ENCODE results near the gene EXOC4. TPM values are rescaled to one million over a fixed set of nuclear protein-coding genes. Genes with fewer than 3 reads are reported as not detected.

EXOC4 gene
- total and polyA plus RNA-seq, 9 donors = 26.8 to 80.5 (median 70.7) TPM

GRCh38 chr7:134098072-134098471 is 845.2 kb downstream of the EXOC4 start:
- TF ChIP-seq POLR2A (IDR thresholded peaks at IDR 0.05) = no peak
- no peak for TF ChIP-seq CTCF (IDR thresholded peaks at IDR 0.05)
- no peak for TF ChIP-seq EP300 (IDR thresholded peaks at IDR 0.05)
- no peak overlapping the region for H3K27ac ChIP-seq
- 88 to 91% (median 90%) methylated on average over 4 of the region's 4 CpGs for WGBS, 3 donors
- intact Hi-C loops (cut with DNase I) = loop anchor here in 1 of 4 donors (2.0 kb wide), 1 partner anchor 17 kb away; no protein-coding TSS in a partner anchor
- H3K9me3 ChIP-seq = no peaks in the 10 kb centered on the region
- no peak for DNase-seq
- no peaks in the 10 kb centered on the region for H3K36me3 ChIP-seq
- no peaks in the 10 kb centered on the region for H3K4me1 ChIP-seq (ENCODE audit: insufficient read depth)
- H3K4me3 ChIP-seq = no peak overlapping the region
- H3K27me3 ChIP-seq = no peaks in the 10 kb centered on the region

GRCh38 chr7:134101716-134102115 is 848.8 kb downstream of the EXOC4 start:
- intact Hi-C loops (cut with DNase I) = no loop called here
- 2 to 6% (median 2%) methylated on average over 3 of the region's 3 CpGs for whole genome bisulfite sequencing, 3 donors
- H3K9me3 ChIP-seq = no peaks in the 10 kb centered on the region

GRCh38 chr7:134104166-134104565 is 851.3 kb downstream of the EXOC4 start:
- Histone ChIP-seq H3K4me3 (no peak overlapping the region), H3K27me3 (no peaks in the 10 kb centered on the region), H3K4me1 (ENCODE audit: insufficient read depth) (no peaks in the 10 kb centered on the region), H3K9me3 (no peaks in the 10 kb centered on the region), H3K27ac (no peak overlapping the region), H3K36me3 (no peaks in the 10 kb centered on the region)
- TF ChIP-seq EP300 (IDR thresholded peaks at IDR 0.05) = no peak
- no peak for TF ChIP-seq CTCF (IDR thresholded peaks at IDR 0.05)
- TF ChIP-seq POLR2A (IDR thresholded peaks at IDR 0.05) = no peak
- DNase-seq = no peak
- intact Hi-C loops (cut with DNase I) = no loop called here
- 95 to 97% (median 97%) methylated on average over 4 of the region's 4 CpGs for WGBS, 3 donors

More at GRCh38 chr7:134101716-134102115, 848.8 kb downstream of the EXOC4 start:
- DNase-seq = no peak
- H3K4me1 ChIP-seq (ENCODE audit: insufficient read depth) = no peaks in the 10 kb centered on the region
- TF ChIP-seq POLR2A (IDR thresholded peaks at IDR 0.05) (no peak), EP300 (IDR thresholded peaks at IDR 0.05) (no peak), CTCF (IDR thresholded peaks at IDR 0.05) (no peak)
- no peak overlapping the region for H3K4me3 ChIP-seq
- no peaks in the 10 kb centered on the region for H3K27me3 ChIP-seq
- no peaks in the 10 kb centered on the region for H3K36me3 ChIP-seq
- no peak overlapping the region for H3K27ac ChIP-seq

GRCh38 chr7:134105841-134106240 is 853.0 kb downstream of the EXOC4 start:
- 75 to 88% (median 83%) methylated on average over 5 of the region's 5 CpGs for WGBS, 3 donors
- Histone ChIP-seq H3K9me3 (no peaks in the 10 kb centered on the region), H3K27ac (no peak overlapping the region), H3K27me3 (no peaks in the 10 kb centered on the region), H3K4me1 (ENCODE audit: insufficient read depth) (no peaks in the 10 kb centered on the region), H3K4me3 (no peak overlapping the region), H3K36me3 (no peaks in the 10 kb centered on the region)
- TF ChIP-seq CTCF (IDR thresholded peaks at IDR 0.05) (no peak), EP300 (IDR thresholded peaks at IDR 0.05) (no peak), POLR2A (IDR thresholded peaks at IDR 0.05) (no peak)
- intact Hi-C loops (cut with DNase I) = no loop called here
- no peak for DNase-seq

All from ovary (tissue), 9 donors.